Activated CD4-positive, alpha-beta T cell treated with anti-CD3 and anti-CD28 coated beads, Interleukin-10, Interleukin-2, amounts not matched to agents 100 ng/mL and 50 ng/mL, durations not matched to agents 16 hours and 8 hours (primary cell): ENCODE data around the gene POU3F2.

Experiments used
- DNase-seq: peaks from one replicate; pipeline ENCODE4 v3.0.0-alpha.2; 2020

The POU3F2 gene

DNA sequence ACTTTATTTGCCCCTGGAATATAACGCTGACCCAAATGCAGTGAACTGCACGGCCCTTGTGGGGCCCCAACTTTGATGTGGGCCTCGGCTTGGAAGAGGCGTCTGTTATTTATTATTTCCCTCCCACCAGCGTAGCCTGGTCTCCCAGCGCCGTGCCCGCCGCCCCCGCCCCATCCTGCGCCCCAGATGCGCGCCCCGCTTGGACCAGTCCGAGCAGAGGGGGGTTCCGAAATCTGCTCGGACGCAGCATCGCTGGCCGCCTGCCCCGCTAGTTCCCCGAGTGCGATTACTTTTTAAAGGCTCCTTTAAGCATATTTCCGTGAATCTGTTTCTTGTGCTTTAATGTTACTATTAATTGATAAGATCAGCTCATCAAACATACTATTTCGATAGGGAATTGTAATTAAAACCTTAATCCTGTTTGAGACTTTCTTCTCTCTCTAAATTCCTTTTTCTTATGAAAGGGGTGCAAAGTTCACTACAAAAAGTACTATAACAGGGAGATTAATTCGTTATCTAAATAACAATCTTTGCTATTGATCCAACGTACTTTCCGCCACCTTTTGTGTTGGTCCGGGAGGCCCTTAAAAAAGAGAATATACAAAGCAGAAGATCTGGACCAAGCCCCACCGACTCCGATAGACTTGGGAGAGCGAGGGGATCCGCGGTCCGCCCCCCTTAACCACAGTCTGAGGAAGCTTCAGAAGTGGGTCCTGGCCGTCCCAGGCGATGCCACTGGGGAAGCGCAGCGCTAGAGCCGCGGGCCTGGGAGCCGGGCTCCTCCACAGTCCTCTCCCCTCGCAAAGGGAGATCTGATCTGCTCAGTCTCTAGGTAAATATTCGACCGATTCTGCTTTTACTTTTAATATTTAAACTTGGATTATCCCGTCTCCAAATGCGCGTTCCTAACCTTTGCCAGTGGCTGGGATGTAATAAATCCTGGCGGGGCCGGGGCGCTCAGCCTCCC, 10.2 kb downstream of the POU3F2 start:
- no peak for DNase-seq

DNA sequence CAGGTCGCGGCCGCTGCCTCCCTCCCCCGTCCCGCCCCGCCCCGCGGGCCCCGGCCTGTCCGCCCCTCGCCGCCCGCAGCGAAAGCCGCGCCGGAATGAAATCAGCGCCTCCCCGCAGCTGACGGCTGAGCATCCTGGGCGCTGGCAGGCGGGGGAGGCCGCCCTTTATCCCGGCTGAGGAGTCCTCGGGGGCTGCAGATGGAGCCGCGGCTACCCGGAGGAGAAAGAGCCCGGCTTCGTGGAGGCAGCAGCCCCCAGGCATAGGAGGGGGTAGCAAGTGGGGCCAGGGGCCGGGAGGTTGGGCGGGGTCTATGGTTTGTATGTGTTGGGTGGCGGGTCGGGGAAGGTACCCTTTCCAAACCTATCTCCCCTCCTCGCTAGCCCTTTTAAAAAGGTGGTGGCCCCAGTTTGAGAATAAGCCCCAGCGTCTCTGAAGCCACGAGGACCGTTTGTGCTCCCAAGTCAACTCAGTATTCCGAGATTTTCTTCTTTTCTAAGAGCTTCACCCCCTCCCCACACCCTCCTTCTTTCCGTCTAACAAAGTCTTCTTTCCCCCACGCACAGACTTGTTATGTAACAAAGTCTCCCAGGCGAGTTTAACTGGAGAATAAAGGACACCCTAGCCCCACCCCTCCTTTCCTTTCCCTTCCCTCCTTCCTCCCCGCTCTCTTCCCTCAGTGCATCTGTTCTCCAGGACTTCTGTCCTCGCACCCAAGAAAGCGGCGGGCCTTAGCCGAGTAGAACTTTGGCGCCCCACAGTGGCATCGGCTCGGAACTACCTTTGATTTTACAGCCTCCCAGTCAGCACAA, 11.0 kb downstream of the POU3F2 start:
- peak; percentile 69 for DNase-seq

- DNase-seq: no peak
Observed at GRCh38 chr6:98846021-98846380, 11.6 kb downstream of the POU3F2 start.

GRCh38 chr6:98847416-98847778, 13.0 kb downstream of the POU3F2 start:
- no peak for DNase-seq

- DNase-seq: no peak
Observed at GRCh38 chr6:98847779-98848538, 13.6 kb downstream of the POU3F2 start.

- DNase-seq: no peak
Observed at GRCh38 chr6:98848539-98849242, 14.3 kb downstream of the POU3F2 start.

DNA sequence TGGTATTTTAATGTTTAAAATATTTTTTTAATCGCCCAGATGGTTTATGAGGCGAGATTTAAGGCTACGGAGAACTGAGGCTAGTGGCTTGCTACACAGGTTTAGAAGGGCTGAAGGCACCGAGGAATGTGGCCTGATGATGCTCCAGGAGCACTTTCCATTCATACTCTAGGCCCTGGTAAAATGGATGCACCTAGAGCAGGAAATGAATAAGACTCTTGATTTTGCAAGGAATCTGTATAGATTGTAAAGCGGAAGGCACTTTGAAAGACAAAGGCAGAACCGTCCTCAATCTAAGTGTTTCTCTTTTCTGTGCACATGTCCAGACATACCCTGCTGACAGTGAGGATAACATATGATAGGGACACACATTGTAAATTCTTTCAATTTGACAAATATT, 30.1 kb downstream of the POU3F2 start:
- no peak for DNase-seq

GRCh38 chr6:98871057-98871456, 36.7 kb downstream of the POU3F2 start:
- no peak for DNase-seq

GRCh38 chr6:98871821-98872220, 37.4 kb downstream of the POU3F2 start:
- no peak for DNase-seq

DNA sequence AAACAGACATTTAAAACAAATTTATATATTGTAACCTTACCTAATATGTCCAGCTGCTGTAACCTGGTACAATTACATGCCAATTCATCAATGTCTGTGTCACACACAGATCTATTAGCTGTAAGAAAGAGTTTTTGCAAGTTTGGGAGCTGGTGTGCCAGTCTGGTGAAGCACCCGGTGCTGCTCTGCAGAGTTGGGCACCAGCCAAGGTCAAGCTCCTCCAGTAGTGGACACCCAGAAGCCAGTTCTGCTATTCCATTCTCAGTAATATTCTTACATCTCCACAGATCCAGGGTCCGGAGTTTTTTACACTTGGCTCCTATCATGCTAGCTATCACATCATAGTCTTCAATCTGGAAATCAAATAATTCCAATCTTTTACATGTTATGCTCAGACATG, 41.0 kb downstream of the POU3F2 start:
- DNase-seq: no peak

DNA sequence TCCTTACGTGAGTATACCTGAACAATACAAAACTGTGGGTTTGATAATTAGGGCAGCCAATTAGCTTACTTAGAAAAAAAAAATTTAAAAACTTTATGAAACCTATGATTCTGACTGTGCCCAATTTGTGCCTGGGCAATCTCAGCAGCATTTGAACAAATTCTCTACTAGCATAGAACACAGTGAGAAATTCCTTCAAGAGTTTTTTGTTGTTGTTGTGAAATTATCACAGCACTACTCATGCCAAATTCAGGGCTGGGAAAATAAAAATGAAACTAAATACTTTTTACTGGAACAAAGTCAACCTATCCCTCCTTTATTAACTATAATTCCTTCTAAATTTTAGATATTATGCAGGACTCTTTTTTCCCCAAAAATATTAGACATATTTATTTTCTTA, 42.9 kb downstream of the POU3F2 start:
- DNase-seq: no peak

- DNase-seq: peak; percentile 8
Observed at GRCh38 chr6:98880486-98880885, 46.1 kb downstream of the POU3F2 start.

- no peak for DNase-seq
Observed at GRCh38 chr6:98885330-98885729, 51.0 kb downstream of the POU3F2 start.

- DNase-seq: no peak
Observed at GRCh38 chr6:98887650-98888049, 53.3 kb downstream of the POU3F2 start.
